OCI-LY3 (cell line): Measurements from ENCODE around the gene MYT1.
"Not testable (repeated sequence)": the region's sequence is repeated elsewhere in the genome, so short reads cannot be mapped to it uniquely, and the experiment has no call there.

Source experiments
- H2AFZ ChIP-seq: fragments of 200-600, 300-600 bp; shearing (Covaris generic); 2 replicates; pipeline ENCODE4 v1.6.0; 2014; ENCODE audit warnings: antibody characterized with exemption, low read depth, low read length
- H3K27ac ChIP-seq: fragments of 200-600, 300-600 bp; sonication (generic); 2 replicates; pipeline ENCODE4 v1.5.1; 2014; ENCODE audit warnings: mild to moderate bottlenecking, low read length, moderate library complexity, mixed read lengths
- H3K27me3 ChIP-seq: fragments of 200-600, 300-600 bp; sonication (generic); 2 replicates; pipeline ENCODE4 v1.6.1; 2014; ENCODE audit warnings: low read depth, low read length, mixed read lengths
- H3K36me3 ChIP-seq: fragments of 200-600, 300-600 bp; sonication (generic); replicated peaks from 2 replicates; pipeline ENCODE3; 2014; ENCODE audit warnings: low read depth, low read length, mixed read lengths
- H3K4me1 ChIP-seq: fragments of 300-600, 200-600 bp; sonication (generic); 2 replicates; pipeline ENCODE4 v1.6.1; 2014; ENCODE audit warnings: low read length, mixed read lengths
- H3K4me2 ChIP-seq: fragments of 200-600, 300-600 bp; sonication (generic); 2 replicates; pipeline ENCODE4 v1.6.1; 2014; ENCODE audit warnings: low read length, mixed read lengths
- H3K4me3 ChIP-seq: fragments of 300-600, 200-600 bp; sonication (generic); 2 replicates; pipeline ENCODE4 v1.5.1; 2014; ENCODE audit warnings: antibody characterized with exemption, mild to moderate bottlenecking, low read length, moderate library complexity
- H3K79me2 ChIP-seq: fragments of 300-600, 200-600 bp; shearing (Covaris generic); 2 replicates; pipeline ENCODE4 v1.6.1; 2014; ENCODE audit warnings: mild to moderate bottlenecking, low read length, mixed read lengths
- H3K9ac ChIP-seq: fragments of 300-600, 200-600 bp; shearing (Covaris generic); 2 replicates; pipeline ENCODE4 v1.6.0; 2014; ENCODE audit warnings: mild to moderate bottlenecking, low read length, moderate library complexity
- H3K9me3 ChIP-seq: fragments of 200-600, 300-600 bp; shearing (Covaris generic); 2 replicates; pipeline ENCODE4 v1.6.1; 2014; ENCODE audit warnings: low read length, mixed read lengths; ENCODE audit not compliant: insufficient read depth
- H4K20me1 ChIP-seq: fragments of 200-600, 300-600 bp; sonication (generic); 2 replicates; pipeline ENCODE4 v1.6.1; 2016; ENCODE audit warnings: low read length, mixed read lengths; ENCODE audit not compliant: insufficient read depth
- CTCF ChIP-seq: fragments of 200-600, 300-600 bp; sonication (generic); IDR thresholded peaks from 2 replicates; pipeline ENCODE4 v1.5.1; 2014; ENCODE audit warnings: antibody characterized with exemption, low read length, low read depth
- EZH2phosphoT487 ChIP-seq: fragments of 200-600 bp; shearing (Covaris generic); IDR thresholded peaks from 2 replicates; pipeline ENCODE4 v1.6.1; 2018; ENCODE audit warnings: antibody characterized with exemption, mixed run types, low read depth

Gene MYT1

DNA sequence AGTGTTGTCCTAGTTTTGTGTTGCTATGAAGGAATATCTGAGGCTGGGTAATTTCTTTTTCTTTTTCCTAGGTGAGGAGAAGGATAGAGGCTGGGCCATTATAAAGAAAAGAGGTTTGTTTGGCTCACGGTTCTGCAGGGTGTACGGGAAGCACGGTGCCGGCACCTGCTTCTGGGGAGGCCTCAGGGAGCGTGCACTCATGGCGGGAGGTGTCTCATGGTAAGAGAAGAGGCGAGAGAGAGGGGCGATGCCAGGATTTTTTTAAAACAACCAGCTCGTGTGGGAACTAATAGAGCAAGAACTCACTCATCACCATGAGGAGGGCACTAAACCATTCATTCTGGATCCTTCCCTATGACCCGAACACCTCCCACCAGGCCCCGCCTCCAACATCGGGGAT lies 42.7 kb upstream of the MYT1 start:
- H3K4me3 ChIP-seq = no peak overlapping the region
- no peak overlapping the region for H3K9ac ChIP-seq
- H3K36me3 ChIP-seq = no peaks in the 10 kb centered on the region
- TF ChIP-seq CTCF (no peak), EZH2phosphoT487 (no peak)
- no peaks in the 10 kb centered on the region for H4K20me1 ChIP-seq
- no peak overlapping the region for H3K27ac ChIP-seq
- H3K4me1 ChIP-seq = peaks cover 5% of the 10 kb centered on the region
- H2AFZ ChIP-seq = no peak overlapping the region
- no peaks in the 10 kb centered on the region for H3K9me3 ChIP-seq
- no peaks in the 10 kb centered on the region for H3K79me2 ChIP-seq
- peaks cover 23% of the 10 kb centered on the region for H3K27me3 ChIP-seq
- H3K4me2 ChIP-seq = no peak overlapping the region

- H2AFZ ChIP-seq, H3K9ac ChIP-seq, H3K27ac ChIP-seq, H3K4me2 ChIP-seq, H3K9me3 ChIP-seq, H3K79me2 ChIP-seq, H3K4me3 ChIP-seq, H3K36me3 ChIP-seq, H3K4me1 ChIP-seq, H4K20me1 ChIP-seq: not testable (repeated sequence)
- H3K27me3 ChIP-seq = peaks cover 25% of the 10 kb centered on the region
Observed at GRCh38 chr20:64122927-64123326, 41.3 kb upstream of the MYT1 start.

DNA sequence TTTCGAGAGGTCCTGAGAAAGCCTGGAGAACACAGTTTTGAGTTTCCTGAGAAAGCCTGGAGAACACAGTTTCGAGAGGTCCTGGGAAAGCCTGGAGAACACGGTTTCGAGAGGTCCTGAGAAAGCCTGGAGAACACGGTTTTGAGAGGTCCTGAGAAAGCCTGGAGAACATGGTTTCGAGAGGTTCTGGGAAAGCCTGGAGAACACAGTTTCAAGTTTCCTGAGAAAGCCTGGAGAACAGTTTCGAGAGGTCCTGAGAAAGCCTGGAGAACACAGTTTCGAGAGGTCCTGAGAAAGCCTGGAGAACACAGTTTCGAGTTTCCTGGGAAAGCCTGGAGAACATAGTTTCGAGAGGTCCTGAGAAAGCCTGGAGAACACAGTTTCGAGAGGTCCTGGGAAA lies 40.7 kb upstream of the MYT1 start:
- H3K4me2 ChIP-seq, H3K27ac ChIP-seq, H4K20me1 ChIP-seq, H3K4me3 ChIP-seq, H3K36me3 ChIP-seq, H3K9ac ChIP-seq, H3K4me1 ChIP-seq, H3K9me3 ChIP-seq, H2AFZ ChIP-seq, H3K79me2 ChIP-seq: not testable (repeated sequence)
- peaks cover 30% of the 10 kb centered on the region for H3K27me3 ChIP-seq

- Histone ChIP-seq H3K79me2 (no peaks in the 10 kb centered on the region), H3K27ac (no peak overlapping the region), H3K27me3 (peaks cover 19% of the 10 kb centered on the region), H3K9me3 (no peaks in the 10 kb centered on the region), H3K4me1 (no peaks in the 10 kb centered on the region), H4K20me1 (no peaks in the 10 kb centered on the region), H3K4me2 (no peak overlapping the region), H2AFZ (no peak overlapping the region), H3K9ac (no peak overlapping the region), H3K36me3 (no peaks in the 10 kb centered on the region), H3K4me3 (no peak overlapping the region)
- TF ChIP-seq EZH2phosphoT487 (no peak), CTCF (no peak)
Observed at GRCh38 chr20:64129146-64129782, 35.0 kb upstream of the MYT1 start.

- no peaks in the 10 kb centered on the region for H3K36me3 ChIP-seq
Observed at GRCh38 chr20:64130271-64130670, 34.0 kb upstream of the MYT1 start.

More at GRCh38 chr20:64130271-64130670, 34.0 kb upstream of the MYT1 start:
- H3K9ac ChIP-seq = no peak overlapping the region
- peaks cover 18% of the 10 kb centered on the region for H3K27me3 ChIP-seq
- H3K79me2 ChIP-seq = no peaks in the 10 kb centered on the region
- no peak overlapping the region for H2AFZ ChIP-seq
- TF ChIP-seq EZH2phosphoT487 = no peak
- no peaks in the 10 kb centered on the region for H4K20me1 ChIP-seq
- no peak overlapping the region for H3K27ac ChIP-seq
- H3K9me3 ChIP-seq = no peaks in the 10 kb centered on the region
- no peaks in the 10 kb centered on the region for H3K4me1 ChIP-seq
- H3K4me2 ChIP-seq = no peak overlapping the region
- no peak overlapping the region for H3K4me3 ChIP-seq
